SK-N-SH (cell line): ENCODE results near the gene CTBS. TPM values are rescaled to one million over a fixed set of nuclear protein-coding genes. Genes with fewer than 3 reads are reported as not detected.

Source experiments
- CTCF ChIA-PET: fragments of 300-600, 350-600 bp; formaldehyde crosslinking; extraction: SDS; loops from one replicate; lab custom pipeline; 2021; lab: Yijun Ruan, JAX
- POLR2A ChIA-PET: fragments of 350-600 bp; sonication (Branson Sonifier 250); formaldehyde crosslinking; extraction: SDS; loops from one replicate; lab custom pipeline; 2020; ENCODE audit warnings: antibody characterized with exemption, inconsistent platforms; lab: Yijun Ruan, JAX
- DNase-seq: peaks from one replicate; pipeline ENCODE4 v3.0.0; 2012
- H2AFZ ChIP-seq: fragments of 200-600 bp; sonication (generic); 2 replicates; pipeline ENCODE4 v1.8.1; 2016; ENCODE audit warnings: antibody characterized with exemption, mild to moderate bottlenecking, low read depth
- H3F3A ChIP-seq: fragments of 200-600 bp; sonication (generic); replicated peaks from 2 replicates; pipeline ENCODE3; 2016; ENCODE audit warnings: antibody characterized with exemption, mild to moderate bottlenecking; ENCODE audit not compliant: insufficient read depth
- H3K27ac ChIP-seq, 2 experiments: fragments of 200-500 bp in 1 of 2; fragments of 200-600 bp in 1 of 2; sonication (Bioruptor generic) in 1 of 2; sonication (generic), shearing (Covaris generic) in 1 of 2; 2 replicates each; pipeline versions ENCODE4 v1.5.1 to v1.6.1; 2014 to 2016; ENCODE audit warnings: low read depth in 2 of 2, inconsistent platforms in 1 of 2, low read length in 1 of 2, mild to moderate bottlenecking in 1 of 2, mixed read lengths in 1 of 2
- H3K27me3 ChIP-seq: fragments of 200-600 bp; sonication (generic), shearing (Covaris generic); 2 replicates; pipeline ENCODE4 v1.6.1; 2016; ENCODE audit warnings: mixed run types; ENCODE audit not compliant: insufficient read depth
- H3K36me3 ChIP-seq, 2 experiments: fragments of 200-500 bp in 1 of 2; fragments of 200-600 bp in 1 of 2; sonication (Bioruptor generic) in 1 of 2; sonication (generic) in 1 of 2; replicated peaks in 1 of 2; 2 replicates each; pipeline versions ENCODE3 to v1.5.1; 2014 to 2016; ENCODE audit warnings: low read length in 1 of 2, mild to moderate bottlenecking in 1 of 2; ENCODE audit not compliant: insufficient read depth in 2 of 2, control insufficient read depth in 1 of 2
- H3K4me1 ChIP-seq, 2 experiments: fragments of 200-500 bp in 1 of 2; fragments of 200-600 bp in 1 of 2; sonication (Bioruptor generic) in 1 of 2; sonication (generic), shearing (Covaris generic) in 1 of 2; 2 replicates each; pipeline versions ENCODE4 v1.5.1 to v1.6.1; 2014 to 2016; ENCODE audit warnings: low read depth in 1 of 2, low read length in 1 of 2, mixed run types in 1 of 2; ENCODE audit not compliant: insufficient read depth in 2 of 2, control insufficient read depth in 1 of 2
- H3K4me2 ChIP-seq: fragments of 200-600 bp; sonication (generic), shearing (Covaris generic); 2 replicates; pipeline ENCODE4 v1.6.1; 2017; ENCODE audit warnings: mixed run types
- H3K4me3 ChIP-seq, 2 experiments: fragments of 200-500 bp in 1 of 2; fragments of 200-600 bp in 1 of 2; sonication (Bioruptor generic) in 1 of 2; sonication (generic), shearing (Covaris generic) in 1 of 2; 2 replicates each; pipeline versions ENCODE4 v1.5.1 to v1.8.1; 2014 to 2016; ENCODE audit warnings: low read depth in 2 of 2, inconsistent platforms in 1 of 2, low read length in 1 of 2, mild to moderate bottlenecking in 1 of 2, mixed read lengths in 1 of 2, moderate library complexity in 1 of 2
- H3K79me2 ChIP-seq: fragments of 200-600 bp; sonication (generic); 2 replicates; pipeline ENCODE4 v1.8.1; 2017; ENCODE audit warnings: mild to moderate bottlenecking; ENCODE audit not compliant: insufficient read depth
- H3K9ac ChIP-seq: fragments of 200-600 bp; sonication (generic); 2 replicates; pipeline ENCODE4 v1.6.1; 2017; ENCODE audit warnings: mixed run types
- H3K9me2 ChIP-seq: fragments of 200-600 bp; sonication (generic); 2 replicates; pipeline ENCODE4 v1.6.1; 2017; ENCODE audit warnings: mixed run types
- H3K9me3 ChIP-seq: fragments of 200-600 bp; sonication (generic); 2 replicates; pipeline ENCODE4 v1.6.1; 2017; ENCODE audit warnings: mixed run types, mild to moderate bottlenecking, moderate library complexity
- H4K20me1 ChIP-seq: fragments of 200-600 bp; sonication (generic); 2 replicates; pipeline ENCODE4 v1.6.1; 2017; ENCODE audit warnings: mild to moderate bottlenecking, mixed run types; ENCODE audit not compliant: insufficient read depth
- CHD2 ChIP-seq: fragments of 150-350 bp; IDR thresholded peaks from 2 replicates; pipeline ENCODE4 v1.6.1; 2018; ENCODE audit warnings: low read length; ENCODE audit not compliant: partially characterized antibody
- EP300 ChIP-seq, 2 experiments: IDR thresholded peaks; 2 replicates each; pipeline versions ENCODE4 v1.4.0 to v1.6.1; 2012; ENCODE audit warnings: borderline replicate concordance in 1 of 2, low read depth in 1 of 2, low read length in 1 of 2
- EZH2phosphoT487 ChIP-seq: fragments of 200-600 bp; sonication (generic); IDR thresholded peaks from 2 replicates; pipeline ENCODE4 v1.6.1; 2017; ENCODE audit warnings: low read depth, mixed run types, mild to moderate bottlenecking, antibody characterized with exemption, moderate library complexity, borderline replicate concordance
- FOXJ3 ChIP-seq: sonication (generic); formaldehyde crosslinking; IDR thresholded peaks from 2 replicates; pipeline ENCODE4 v1.5.1; 2020; ENCODE audit warnings: mild to moderate bottlenecking, missing genetic modification reagents
- FOXM1 ChIP-seq: IDR thresholded peaks from 2 replicates; pipeline ENCODE4 v1.4.0; 2012; ENCODE audit warnings: low read depth, mild to moderate bottlenecking
- GABPA ChIP-seq: IDR thresholded peaks from 2 replicates; pipeline ENCODE4 v1.4.0; 2012; ENCODE audit warnings: low read depth, mild to moderate bottlenecking
- GATA2 ChIP-seq: sonication (generic); formaldehyde crosslinking; IDR thresholded peaks from 2 replicates; pipeline ENCODE4 v1.5.0; 2020; ENCODE audit warnings: mild to moderate bottlenecking, missing genetic modification reagents
- JUND ChIP-seq: IDR thresholded peaks from 2 replicates; pipeline ENCODE4 v1.4.0; 2012
- MEF2A ChIP-seq: IDR thresholded peaks from 2 replicates; pipeline ENCODE4 v1.4.0; 2012; ENCODE audit warnings: low read depth, borderline replicate concordance
- MXI1 ChIP-seq: IDR thresholded peaks from 2 replicates; pipeline ENCODE4 v1.6.1; 2012; ENCODE audit warnings: mild to moderate bottlenecking, low read depth, low read length, improper control_type of control experiment
- NFIC ChIP-seq: IDR thresholded peaks from 2 replicates; pipeline ENCODE4 v1.4.0; 2012; ENCODE audit warnings: borderline replicate concordance
- NRF1 ChIP-seq: IDR thresholded peaks from 2 replicates; pipeline ENCODE4 v1.6.1; 2012; ENCODE audit warnings: low read depth, mild to moderate bottlenecking, low read length
- RAD21 ChIP-seq: IDR thresholded peaks from 2 replicates; pipeline ENCODE4 v1.6.1; 2012; ENCODE audit warnings: mild to moderate bottlenecking, low read length
- RCOR1 ChIP-seq: fragments of 150-350 bp; IDR thresholded peaks from 2 replicates; pipeline ENCODE4 v1.6.1; 2017; ENCODE audit warnings: antibody characterized with exemption, low read length
- RFX5 ChIP-seq: IDR thresholded peaks from 2 replicates; pipeline ENCODE4 v1.6.1; 2012; ENCODE audit warnings: mild to moderate bottlenecking, improper control_type of control experiment, low read length
- TAF1 ChIP-seq: IDR thresholded peaks from 2 replicates; pipeline ENCODE4 v1.6.1; 2012; ENCODE audit warnings: low read depth, mild to moderate bottlenecking, low read length, moderate library complexity, borderline replicate concordance
- TCF12 ChIP-seq: IDR thresholded peaks from 2 replicates; pipeline ENCODE4 v1.4.0; 2012
- TEAD4 ChIP-seq: IDR thresholded peaks from 2 replicates; pipeline ENCODE4 v1.4.0; 2012; ENCODE audit warnings: mild to moderate bottlenecking, borderline replicate concordance; ENCODE audit not compliant: insufficient read depth
- WGBS: methylation state at CpG from one replicate; pipeline ENCODE4 v1.1.6; 2017; ENCODE audit warnings: low lambda C conversion rate; 5-methylcytosine and 5-hydroxymethylcytosine counted together
- polyA plus RNA-seq, 3 experiments: library from polyadenylated mRNA; depleted of rRNA; stranded (reverse); fragments of >200 nt; gene quantifications; 2 replicates each; pipeline ENCODE4 v1.2.3, GENCODE V29; 2012
- TF ChIP-seq, protein P1 (sequence below): fragments of 150-350 bp; IDR thresholded peaks from 2 replicates; pipeline ENCODE4 v1.6.1; 2017; ENCODE audit warnings: antibody characterized with exemption, low read length, low read depth, borderline replicate concordance

CTBS gene
- polyA plus RNA-seq, 1 of the 3 experiments (the other 2 are of a cell fraction): 16.6 TPM

DNA sequence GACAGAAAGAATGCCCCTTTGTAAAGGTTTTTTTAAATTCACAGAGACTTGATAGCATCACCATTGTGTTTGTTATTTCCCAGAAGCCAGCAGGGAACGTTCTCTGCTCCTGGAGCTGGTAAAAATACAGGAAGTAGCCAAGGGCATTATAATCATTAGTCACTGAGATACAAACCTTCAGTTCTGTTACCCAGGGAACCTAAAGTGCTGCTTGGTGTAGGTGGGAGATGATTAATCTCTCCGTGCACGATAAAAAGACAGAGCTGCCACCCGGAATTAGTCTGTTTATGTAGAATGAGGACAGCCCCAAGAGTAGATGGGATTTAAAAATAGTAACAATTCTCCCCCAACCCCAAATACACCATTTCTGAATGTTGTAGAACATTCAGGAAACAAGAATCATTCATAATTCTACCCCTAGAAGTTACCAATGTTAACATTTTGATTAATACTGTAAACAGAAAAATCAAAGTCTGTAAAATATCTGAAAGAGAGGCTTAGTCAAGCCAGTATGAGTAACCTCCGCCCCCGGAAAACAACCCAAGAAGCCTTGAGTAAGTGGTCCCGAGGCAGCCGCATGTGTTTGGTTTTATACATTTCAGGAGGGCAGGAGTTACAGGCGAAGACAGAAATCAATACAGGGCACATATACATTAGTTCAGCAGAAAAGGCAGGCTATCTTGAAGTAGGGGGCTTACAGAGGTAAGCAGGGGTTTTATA is 45.3 kb upstream of the CTBS start (continued):
- peak; percentile 81 for TF ChIP-seq GATA2 (CRISPR knock-in tag)
- TF ChIP-seq, protein P1, sequence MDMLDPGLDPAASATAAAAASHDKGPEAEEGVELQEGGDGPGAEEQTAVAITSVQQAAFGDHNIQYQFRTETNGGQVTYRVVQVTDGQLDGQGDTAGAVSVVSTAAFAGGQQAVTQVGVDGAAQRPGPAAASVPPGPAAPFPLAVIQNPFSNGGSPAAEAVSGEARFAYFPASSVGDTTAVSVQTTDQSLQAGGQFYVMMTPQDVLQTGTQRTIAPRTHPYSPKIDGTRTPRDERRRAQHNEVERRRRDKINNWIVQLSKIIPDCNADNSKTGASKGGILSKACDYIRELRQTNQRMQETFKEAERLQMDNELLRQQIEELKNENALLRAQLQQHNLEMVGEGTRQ: no peak
- TF ChIP-seq MEF2A: peak; percentile 52; the same call in 1 of the 2 replicates
- TF ChIP-seq RAD21: peak; percentile 28; the same call in 1 of the 2 replicates
- no peak for TF ChIP-seq TEAD4
- no peak for TF ChIP-seq NRF1
- no peak for TF ChIP-seq GABPA
- peak; percentile 43; the same call in 1 of the 2 replicates for TF ChIP-seq TAF1
- peak; percentile 72 for TF ChIP-seq TCF12
- no peak for TF ChIP-seq FOXM1
- TF ChIP-seq FOXJ3 (CRISPR knock-in tag): no peak
- TF ChIP-seq EZH2phosphoT487: no peak
- 0 out of 2 replicates have a peak, but pooled peaks have one; percentile 14 for TF ChIP-seq JUND

DNA sequence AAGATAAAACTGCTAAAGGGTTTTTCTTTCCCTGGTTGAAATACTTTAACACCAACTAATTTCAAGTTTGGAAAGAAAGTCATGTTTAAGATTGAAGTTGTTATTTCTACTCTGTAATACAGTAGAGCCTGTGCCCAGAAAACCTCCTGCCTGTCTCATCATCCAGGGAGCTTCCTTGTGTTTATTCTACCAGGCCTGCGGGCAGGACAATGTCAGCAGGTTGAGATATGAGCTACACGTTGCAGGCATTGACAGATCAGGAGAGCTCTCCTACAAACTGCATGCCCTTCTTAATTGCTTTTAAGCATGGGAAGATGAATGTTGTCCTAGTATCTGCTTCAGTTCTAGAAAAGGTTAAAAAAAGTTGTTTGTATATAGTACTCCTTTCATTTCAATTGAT is 43.1 kb upstream of the CTBS start:
- Histone ChIP-seq H3K9me3 (peaks cover 5% of the 10 kb centered on the region), H3K27ac (no peak overlapping the region), H3F3A (peaks cover 21% of the 10 kb centered on the region), H3K27me3 (no peaks in the 10 kb centered on the region), H4K20me1 (no peaks in the 10 kb centered on the region), H3K4me1 (peaks cover 14 to 15% of the 10 kb centered on the region in 2 experiments; a peak in 2 of 4 replicates), H3K36me3 (no peaks in the 10 kb centered on the region), H3K9me2 (no peaks in the 10 kb centered on the region), H3K9ac (no peak overlapping the region), H3K79me2 (no peaks in the 10 kb centered on the region), H2AFZ (no peak overlapping the region), H3K4me2 (no peak overlapping the region), H3K4me3 (no peak overlapping the region)
- ChIA-PET CTCF (interaction anchor here (0.5 to 2.7 kb wide), 2 partner anchors 38 to 136 kb away, joined by 3 to 9 read pairs; no protein-coding TSS in a partner anchor), POLR2A (no interaction called here)
- TF ChIP-seq EP300 (IDR thresholded peaks at IDR 0.05; ENCODE audit: borderline replicate concordance in 1 of 2, low read depth in 1 of 2, low read length in 1 of 2): no peak
- no peak for TF ChIP-seq NFIC
- no peak for TF ChIP-seq CHD2
- TF ChIP-seq MXI1: no peak
- TF ChIP-seq RFX5: no peak
- no peak for TF ChIP-seq RCOR1
- no peak for DNase-seq
- WGBS: 75% methylated on average over 2 of the region's 2 CpGs
